GM12873 (cell line): ENCODE data around the gene UAP1L1.

Experiments used
- TF ChIP-seq, protein P1 (sequence below): IDR thresholded peaks from 2 replicates; pipeline ENCODE4 v1.5.1; 2012; ENCODE audit warnings: low read depth, mild to moderate bottlenecking, moderate library complexity, low read length, control low read depth; ENCODE audit not compliant: insufficient read depth; ENCODE audit errors: missing control alignments

Gene UAP1L1

DNA sequence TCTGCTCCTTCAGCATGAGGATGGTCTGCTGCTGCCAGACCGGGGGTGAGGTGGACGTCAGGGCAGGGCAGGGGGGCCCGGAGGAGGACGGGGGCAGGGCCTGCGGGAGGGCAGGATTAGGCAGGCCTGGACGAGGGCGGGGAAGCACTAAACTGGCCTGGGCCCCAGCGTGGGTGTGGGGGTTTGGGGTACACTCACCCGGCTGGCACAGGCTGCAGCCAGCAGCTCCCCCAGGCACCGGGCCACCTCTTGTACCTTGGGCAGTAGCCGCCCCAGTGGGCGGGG, 12.5 kb upstream of the UAP1L1 start:
- TF ChIP-seq, protein P1, sequence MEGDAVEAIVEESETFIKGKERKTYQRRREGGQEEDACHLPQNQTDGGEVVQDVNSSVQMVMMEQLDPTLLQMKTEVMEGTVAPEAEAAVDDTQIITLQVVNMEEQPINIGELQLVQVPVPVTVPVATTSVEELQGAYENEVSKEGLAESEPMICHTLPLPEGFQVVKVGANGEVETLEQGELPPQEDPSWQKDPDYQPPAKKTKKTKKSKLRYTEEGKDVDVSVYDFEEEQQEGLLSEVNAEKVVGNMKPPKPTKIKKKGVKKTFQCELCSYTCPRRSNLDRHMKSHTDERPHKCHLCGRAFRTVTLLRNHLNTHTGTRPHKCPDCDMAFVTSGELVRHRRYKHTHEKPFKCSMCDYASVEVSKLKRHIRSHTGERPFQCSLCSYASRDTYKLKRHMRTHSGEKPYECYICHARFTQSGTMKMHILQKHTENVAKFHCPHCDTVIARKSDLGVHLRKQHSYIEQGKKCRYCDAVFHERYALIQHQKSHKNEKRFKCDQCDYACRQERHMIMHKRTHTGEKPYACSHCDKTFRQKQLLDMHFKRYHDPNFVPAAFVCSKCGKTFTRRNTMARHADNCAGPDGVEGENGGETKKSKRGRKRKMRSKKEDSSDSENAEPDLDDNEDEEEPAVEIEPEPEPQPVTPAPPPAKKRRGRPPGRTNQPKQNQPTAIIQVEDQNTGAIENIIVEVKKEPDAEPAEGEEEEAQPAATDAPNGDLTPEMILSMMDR = no peak

DNA sequence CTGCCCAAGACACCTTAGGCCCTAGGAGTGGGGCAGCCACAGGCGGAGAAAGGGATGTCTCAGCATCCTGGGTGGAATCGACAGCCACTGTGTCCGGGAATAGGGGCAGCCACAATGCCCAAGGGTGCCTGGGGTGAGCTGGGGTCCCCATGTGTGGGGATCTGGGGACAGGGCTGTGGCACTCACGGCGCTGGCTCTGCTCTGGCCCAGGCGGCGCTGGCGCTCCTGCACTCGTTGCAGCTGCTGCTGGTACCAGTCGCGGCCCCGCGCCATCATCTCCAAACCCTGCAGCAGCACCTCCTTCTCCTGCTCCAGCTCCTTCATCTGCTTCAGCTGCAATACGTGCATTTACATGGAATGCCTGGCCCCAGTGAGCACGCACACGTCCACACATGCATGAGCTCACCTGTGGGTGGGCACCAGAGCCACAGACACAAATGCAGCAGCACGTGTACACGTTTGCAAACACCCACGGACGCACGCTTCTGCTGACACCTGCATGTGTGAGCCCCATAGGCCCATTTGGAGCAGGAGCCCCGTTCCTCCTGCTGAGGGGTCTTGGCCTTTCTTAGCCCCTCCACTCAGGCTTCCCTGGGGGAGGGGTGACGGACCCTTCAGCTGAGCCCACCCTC, 11.9 kb upstream of the UAP1L1 start:
- TF ChIP-seq, protein P1 = no peak

DNA sequence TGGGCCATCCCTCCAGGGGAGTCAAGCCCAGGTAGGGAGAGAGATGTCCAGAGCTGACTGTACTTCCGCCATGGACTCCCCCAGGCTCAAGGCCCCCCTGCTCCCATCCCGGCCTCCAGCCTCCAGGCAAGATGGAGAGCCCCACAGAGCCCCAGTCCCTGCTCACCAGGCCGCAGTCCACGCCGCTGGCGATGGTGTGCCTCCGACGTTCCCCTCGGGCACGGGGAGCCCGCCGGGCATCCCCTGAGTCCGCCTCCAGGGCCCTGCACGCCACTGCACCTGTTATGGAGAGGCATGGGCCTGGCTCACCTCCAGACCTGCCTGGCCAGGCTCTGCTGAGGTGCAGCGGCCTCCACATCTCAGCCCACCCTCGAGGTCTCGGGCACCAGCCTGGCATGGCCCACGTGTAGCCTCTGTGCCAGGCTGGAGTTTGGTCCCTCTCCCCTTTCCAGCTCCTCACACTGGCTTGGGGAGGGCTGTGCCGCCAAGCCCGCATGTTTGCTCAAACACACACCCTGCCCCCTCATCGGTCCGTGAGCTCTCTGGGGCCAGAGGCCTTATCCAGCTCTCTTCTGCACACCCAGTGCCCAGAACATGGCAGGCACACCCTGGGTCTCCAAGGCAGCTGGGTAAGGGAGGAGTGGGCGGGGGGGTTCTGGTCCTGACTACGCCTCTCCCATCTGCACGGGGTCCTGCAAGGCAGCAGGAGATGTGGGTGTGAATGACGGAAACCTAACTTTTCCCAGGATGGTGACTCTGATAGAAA, 11.0 kb upstream of the UAP1L1 start:
- TF ChIP-seq, protein P1 = no peak

DNA sequence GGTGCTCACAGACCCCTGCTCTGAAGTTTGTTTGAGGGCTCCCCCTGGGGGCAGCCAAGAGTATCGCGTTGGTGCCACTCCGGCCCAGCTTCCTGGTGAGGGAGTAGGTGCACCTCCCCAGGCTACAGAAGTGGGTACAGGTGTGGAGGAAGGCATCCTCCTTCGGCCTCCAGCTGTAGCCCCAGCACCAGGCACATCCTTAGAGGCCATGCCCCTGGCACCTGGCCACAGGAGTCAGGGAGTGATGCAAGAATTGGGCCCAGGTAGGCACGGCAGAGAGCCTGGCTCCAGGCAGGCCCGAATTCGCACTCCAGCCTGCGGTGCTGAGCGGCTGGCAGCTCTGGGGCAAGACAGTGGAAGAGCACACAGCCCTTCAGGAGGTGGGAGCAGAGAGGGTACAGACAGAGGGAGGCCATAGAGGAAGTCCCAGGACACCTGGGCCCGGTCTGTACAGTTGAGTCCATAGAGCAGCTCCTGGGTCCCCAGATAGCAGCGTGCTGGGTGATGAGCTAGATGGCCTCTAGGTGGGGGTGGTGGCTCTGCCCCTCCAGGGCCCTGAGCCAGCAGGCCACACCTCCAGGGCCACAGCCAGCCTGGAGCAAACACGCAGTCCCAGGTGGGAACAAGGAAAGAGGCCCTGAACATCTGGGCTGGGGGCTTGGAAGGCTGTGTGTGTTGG, 9.3 kb upstream of the UAP1L1 start:
- TF ChIP-seq, protein P1 = peak; percentile 89

DNA sequence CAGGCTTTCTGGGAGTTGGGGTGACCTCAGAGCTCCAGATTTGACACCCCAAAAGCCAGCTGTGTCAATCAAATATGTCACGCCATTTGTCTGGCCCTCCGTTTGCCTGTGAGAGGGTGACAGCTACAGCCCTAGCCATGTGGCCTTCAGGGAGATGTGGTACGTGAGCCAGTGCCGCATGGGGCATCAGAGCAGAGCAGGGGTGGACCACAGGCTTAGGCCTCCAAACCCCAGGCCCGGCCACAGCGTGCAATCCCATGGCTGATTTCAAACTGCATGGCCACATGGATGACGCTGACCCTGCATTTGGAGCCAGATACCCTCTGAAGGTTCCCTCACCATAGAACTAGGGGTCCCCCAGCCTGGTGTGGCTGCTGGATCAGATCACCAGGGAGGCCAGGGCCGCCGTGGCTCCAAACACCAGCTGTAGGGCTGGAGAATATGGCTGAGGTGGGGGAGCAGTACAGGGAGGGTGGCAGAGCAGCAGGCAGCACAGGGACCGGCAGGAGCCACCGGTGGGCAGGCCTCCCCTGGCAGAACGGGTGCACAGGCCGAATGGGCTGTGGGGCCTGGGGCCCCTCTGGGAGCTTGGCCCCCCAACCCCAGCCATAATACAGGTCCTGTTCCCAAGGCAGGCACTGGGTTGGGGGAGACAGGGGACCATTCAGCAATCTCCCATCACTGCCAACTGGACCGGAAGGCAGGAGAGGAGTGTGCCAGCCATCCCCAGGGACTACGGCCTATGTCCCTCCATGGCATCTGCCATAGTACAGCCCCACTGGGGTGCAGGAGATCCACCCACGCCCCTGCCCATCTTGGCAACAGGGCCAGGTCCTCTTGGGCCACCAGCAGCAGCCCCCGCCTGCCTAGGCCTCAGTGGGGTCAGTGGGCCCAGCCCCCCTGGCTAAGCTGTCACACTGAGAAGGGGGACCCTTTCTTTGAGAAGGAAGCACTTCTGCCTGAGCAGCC, 8.5 kb upstream of the UAP1L1 start:
- TF ChIP-seq, protein P1 = no peak

DNA sequence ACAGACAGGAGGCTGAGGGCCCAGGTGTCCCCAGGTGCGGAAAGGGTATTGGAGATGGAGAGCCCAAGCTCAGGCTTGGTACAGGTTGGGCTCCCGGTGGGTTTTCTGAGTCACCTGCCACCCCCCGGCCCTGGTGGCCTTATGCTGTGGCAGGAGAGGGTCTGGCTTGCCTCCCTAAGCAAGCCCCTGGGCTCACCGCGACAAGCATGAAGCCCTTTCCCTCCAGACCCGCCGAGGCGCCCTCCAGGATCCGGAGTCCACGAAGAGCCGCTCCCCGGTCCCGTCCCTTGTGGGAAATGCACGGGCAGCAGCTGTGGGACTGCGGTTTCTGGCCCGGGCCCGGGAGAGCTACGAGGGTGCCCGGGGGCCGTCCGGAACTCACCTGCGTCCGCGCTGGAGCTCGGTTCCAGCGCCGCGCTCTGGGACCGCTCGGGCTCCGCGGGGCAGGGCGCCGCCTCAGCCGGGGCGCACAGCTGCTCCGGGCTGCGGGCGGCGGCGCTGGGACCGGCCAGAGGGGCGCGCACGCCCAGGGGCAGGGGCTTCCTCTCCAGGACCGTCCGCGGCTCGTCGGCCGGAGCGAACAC, 7.7 kb upstream of the UAP1L1 start:
- TF ChIP-seq, protein P1 = no peak
